ENCODE data around the gene HSP90AB1.

HSP90AB1 gene

DNA sequence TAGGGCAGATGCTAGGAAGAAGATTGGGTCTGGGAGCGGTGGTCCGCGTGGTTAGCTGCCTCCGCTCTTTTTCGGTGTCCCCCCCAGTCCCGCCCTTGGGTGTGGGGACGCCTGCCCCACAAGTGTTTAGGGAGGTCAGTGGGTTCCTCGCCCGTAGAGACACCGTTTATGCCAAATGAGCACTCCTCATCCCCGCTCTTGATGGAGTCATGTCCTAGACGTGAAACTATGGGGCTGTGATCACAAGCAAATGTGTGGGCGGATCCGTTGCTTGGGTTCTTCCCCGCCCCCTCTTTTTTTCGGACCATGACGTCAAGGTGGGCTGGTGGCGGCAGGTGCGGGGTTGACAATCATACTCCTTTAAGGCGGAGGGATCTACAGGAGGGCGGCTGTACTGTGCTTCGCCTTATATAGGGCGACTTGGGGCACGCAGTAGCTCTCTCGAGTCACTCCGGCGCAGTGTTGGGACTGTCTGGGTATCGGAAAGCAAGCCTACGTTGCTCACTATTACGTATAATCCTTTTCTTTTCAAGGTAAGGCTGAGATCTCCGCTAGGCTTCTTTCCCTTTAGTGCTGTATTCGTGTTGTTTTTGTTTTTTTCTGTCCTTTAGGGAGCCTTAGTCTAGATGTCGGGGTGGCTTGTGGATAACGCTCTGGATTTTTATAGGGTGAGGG is at the start of gene HSP90AB1:
Gene HSP90AB1, plus strand, starts transcription at position 439 of the 675 bp plus-strand sequence. CDS start 1,529 bp downstream, outside the sequence.
- DNase-seq = peak; percentile 99

DNA sequence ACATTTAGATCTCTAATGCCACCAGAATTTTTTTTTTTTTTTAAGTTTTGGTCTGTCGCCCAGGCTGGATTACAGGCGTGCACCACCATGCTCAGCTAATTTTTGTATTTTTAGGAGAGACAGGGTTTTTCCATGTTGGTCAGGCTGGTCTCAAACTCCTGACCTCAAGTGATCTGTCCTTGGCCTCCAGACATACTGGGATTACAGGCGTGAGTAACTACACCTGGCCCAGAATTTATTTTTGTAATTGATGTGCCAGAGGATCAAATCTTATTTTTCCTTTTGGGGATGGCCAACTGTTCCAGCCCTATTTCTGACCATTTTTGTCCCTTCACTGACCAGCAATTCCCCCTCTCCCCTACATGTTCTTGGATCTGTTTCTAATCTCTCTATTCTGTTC is 48.2 kb upstream of the HSP90AB1 start:
- no peak for DNase-seq

DNA sequence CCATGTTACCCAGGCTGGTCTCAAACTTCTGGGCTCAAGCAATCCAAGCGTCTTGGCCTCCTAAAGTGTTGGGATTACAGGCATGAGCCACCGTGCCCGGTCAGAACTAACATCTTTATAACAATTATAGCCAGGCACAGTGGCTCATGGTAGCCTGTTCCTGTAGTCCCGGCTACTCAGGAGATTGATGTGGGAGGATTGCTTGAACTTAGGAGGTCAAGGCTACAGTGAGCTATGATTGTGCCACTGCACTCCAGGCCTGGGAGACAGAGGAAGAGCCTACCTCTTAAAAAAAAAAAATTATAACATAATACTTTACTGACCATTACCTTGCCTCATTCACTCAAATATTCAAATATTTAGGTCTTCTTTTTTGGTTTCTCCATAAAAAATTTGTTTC is 47.0 kb upstream of the HSP90AB1 start:
- no peak for DNase-seq

DNA sequence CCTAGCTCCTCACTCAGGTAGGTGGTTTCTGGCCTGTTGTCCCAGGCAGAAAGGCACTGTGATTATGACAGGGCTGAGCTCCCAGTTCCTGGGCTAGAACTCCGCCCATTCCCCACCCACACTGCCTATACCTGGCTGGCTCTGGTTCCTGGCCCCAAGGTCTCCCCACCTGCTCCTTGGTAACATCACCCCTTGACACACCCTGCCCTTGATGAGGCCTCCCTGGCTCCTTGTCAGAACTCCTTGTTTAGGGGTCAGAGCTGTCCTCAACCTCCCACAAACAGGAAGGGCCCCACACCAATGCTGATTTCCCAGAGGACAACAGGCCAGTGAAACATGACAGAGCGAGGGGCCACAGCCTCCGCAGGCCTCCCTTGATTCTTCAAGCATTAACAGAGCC is 45.7 kb upstream of the HSP90AB1 start:
- DNase-seq = no peak

DNA sequence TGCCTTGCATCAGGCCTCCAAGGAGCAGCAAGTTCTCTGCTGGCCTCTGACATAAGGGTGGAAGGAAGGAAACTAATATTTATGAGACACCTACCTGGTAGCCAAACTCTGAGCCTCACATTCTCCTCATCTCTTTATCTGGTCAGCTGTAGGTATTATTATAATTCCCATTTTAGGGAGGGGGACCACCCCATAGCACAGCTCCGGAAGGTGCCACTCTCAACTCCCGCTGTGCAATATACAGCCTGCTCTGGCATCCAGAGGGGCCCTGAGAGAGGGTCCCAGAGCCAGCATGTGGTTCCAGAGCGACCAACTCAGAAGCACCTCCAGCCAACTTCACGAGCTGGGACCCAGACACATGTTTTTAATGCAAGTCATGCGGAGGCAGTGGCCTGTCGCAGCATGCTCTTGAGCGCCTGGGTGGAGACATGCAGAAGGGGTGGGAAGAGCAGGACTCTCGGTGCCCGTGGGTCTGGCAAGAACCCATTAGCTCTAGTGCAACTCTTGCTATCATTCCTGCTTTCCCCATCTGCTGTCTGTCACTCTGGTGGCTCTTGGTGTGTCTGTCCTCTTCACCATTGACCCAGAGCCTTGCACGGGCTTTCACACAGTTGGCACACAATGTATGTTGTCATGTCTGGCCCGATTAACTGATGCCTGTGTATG is 45.1 kb upstream of the HSP90AB1 start:
- no peak for DNase-seq

DNA sequence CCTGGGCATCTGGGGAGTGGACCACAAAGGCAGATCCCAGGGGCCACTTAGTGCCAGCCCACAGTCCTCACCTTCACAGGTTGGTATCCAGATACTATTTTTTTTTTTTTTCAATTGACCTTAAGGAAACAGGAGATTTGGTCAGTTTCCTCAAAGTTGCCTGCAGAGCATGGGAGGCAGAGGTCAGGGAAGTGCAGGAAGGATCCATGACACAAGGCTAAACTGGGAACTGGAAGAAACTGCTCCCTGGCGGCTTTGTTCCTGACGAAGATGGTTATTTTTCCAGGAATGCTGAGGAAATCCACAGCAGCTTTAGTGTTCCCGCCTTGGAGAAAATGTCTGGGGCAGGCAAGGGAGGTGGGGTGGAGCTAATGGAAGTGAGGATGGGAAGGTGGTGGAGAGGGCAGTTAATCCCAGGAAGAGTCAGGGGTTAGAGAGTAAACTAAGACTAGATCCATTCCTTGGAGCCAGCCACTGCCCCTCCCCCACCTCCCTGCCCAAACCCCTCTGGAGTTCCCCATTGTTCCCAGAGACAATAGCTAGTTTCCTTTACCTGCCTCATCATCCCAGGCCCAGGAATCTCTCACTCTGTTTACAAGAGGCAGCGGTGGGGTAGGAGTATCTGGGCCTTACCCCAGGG is 44.4 kb upstream of the HSP90AB1 start:
- no peak for DNase-seq

DNA sequence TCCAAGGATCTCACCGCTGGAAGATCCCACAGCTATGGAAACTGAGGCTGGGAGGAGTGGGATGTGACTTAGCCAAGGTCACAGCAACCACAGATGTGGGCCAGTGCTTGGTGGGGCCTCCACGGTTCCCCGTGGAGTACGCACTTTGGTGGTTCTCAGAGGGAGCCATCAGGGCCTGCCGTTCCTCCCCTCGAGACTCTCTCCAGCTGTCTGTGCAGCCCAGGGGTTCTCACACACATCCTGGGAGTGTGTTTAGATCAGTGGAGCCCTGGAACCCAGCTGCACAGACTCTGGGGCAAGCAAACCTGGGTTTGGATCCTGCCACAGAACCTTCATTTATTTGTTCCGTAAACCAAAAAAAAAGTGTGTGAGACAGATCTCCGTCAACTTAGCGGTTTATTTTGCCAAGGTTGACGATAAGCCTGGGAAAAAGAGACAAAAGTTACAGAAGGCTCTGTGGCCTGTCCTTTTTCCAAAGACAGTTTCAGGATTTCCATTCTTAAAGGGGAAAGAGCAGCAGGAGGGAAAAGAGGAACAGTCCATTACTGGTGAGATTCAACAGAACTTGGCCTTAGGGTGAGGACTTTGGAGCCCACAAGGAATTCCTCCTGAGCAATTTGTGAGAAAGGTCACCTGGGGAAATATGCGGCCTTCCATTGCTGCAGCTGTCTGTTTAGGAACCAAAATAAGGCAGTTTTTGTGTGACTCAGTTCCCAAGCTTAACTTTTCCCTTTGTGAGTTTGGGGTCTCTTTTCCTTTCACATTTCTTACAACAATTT is 43.7 kb upstream of the HSP90AB1 start:
- DNase-seq = no peak

DNA sequence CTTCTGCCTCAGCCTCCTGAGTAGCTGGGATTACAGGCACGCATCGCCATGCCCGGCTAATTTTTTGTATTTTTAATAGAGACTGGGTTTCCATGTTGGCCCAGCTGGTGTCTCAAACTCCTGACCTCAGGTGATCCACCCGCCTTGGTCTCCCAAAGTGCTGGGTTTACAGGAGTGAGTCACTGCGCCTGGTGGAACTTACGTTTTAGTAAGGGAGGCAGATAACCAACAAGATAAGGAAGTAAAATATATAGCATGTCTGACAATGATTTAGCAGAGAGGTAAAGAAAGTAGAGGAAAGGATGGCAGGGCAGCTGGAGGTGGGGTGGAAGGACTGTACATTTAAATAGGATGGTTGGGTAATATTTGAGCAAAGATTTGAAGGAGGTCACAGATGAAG is 42.9 kb upstream of the HSP90AB1 start:
- no peak for DNase-seq

DNA sequence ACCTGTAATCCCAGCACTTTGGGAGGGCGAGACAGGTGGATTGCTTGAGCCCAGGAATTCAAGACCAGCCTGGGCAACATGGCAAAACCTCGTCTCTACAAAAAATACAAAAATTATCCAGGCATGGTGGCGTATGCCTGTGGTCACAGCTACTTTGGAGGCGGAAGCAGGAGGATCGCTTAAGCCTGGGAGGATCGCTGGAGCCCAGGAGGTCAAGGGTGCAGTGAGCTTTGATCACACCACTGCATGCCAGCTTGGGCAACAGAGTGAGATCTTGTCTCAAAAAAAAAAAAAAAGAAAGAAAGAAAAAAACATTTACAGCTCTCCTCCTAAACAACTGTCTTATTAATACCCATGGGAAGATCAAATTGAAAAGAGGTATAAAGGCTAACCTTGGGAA is 38.9 kb upstream of the HSP90AB1 start:
- no peak for DNase-seq

DNA sequence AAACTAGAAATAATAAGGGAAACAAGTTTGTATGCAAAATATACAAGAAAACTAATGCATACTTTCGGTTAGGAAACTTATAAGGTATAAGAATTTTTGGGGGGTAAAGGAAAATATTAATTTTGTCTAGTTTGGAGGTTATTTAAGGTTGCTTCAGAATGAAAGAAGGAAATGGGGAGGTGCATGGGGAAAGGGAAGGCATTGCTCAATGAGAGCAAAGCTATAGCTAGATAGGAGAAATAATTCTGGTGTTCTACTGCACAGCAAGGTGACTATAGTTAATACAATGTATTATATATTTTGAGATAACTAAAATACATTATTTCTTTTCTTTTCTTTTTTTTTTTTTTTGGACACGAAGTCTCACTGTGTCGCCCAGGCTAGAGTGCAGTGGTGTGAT is 35.6 kb upstream of the HSP90AB1 start:
- no peak for DNase-seq

DNA sequence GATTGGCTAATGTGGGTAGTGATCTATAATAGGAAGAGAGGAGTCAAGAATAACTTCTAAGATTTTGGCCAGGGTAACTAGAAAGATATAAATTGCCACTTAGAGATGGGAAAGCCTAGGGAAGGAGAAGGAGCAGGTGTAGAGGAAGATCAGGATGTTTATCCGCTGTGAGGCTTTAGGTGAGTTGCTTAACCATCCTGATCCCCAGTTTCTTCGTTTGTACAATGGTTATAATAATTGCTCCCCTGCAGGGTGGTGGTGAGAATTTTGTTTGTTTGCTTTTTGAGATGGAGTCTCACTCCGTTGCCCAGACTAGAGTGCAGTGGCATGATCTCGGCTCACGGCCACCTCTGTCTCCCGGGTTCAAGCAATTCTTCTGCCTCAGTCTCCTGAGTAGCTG is 32.6 kb upstream of the HSP90AB1 start:
- DNase-seq = no peak

DNA sequence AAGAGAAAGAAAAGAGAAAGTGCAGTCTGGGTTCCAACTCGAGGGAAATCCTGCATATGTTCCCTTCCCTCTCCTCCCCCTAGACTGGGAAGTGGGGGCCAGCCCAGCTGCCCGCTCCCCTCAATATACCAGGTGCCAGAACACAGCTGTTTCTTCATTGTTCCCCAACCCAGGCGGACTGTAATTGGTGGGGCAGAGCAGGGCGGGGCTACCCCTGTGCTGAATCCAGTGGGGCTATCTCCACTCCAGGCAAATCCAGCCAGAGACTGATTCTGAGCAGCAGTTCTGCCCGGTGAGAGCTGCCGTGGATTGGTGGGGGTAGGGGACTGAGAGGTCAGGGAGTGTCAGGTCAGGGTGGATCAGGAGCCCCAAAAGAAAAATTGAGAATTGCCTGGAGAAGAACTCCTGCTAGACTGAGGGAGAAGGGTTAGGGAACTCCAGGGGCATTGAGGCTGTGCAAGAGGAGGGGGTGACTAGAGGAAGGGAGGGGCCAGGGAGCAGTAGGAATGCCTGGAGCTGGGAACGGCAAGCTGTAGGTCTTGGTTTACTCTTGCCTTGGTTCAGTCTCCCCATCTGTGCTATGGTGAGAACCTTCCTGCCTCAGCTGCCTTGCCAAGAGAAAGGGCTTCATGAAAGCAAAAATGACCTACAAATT is 30.1 kb upstream of the HSP90AB1 start, which contains the start of gene MYMX:
Gene MYMX, plus strand, starts transcription at position 250 of the 655 bp plus-strand sequence. CDS start 546 bp downstream, outside the sequence.
- no peak for DNase-seq

DNA sequence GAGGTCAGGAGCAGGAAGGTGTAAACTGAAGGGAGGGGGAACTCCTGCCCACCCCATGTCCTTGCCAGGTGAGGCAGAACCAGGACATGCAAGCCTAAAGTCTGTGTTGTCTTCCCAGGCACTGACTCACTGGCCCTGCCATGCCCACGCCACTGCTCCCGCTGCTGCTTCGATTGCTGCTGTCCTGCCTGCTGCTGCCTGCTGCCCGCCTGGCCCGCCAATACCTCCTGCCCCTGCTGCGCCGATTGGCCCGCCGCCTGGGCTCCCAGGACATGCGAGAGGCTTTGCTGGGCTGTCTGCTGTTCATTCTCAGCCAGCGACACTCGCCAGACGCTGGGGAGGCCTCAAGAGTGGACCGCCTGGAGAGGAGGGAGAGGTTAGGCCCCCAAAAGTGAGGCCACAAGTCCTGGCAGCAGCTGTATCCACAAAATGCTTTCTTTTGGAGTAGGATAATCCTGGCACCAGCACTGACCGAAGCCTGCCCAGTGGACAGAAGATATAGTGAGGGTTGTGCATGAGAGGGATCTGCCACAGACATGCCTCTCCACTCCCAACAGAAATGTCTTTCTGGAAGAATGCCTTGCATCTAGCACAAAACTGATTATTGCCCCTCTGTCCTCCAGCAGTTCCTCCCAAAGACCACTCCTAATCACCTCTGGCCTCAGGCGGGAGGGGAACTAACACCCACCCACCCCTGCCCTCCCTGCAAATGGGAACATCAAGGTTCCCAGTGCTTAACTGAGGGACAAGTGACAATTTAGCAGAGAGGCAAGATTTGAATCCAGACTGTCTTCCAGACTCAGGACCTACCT is 29.4 kb upstream of the HSP90AB1 start:
- no peak for DNase-seq

DNA sequence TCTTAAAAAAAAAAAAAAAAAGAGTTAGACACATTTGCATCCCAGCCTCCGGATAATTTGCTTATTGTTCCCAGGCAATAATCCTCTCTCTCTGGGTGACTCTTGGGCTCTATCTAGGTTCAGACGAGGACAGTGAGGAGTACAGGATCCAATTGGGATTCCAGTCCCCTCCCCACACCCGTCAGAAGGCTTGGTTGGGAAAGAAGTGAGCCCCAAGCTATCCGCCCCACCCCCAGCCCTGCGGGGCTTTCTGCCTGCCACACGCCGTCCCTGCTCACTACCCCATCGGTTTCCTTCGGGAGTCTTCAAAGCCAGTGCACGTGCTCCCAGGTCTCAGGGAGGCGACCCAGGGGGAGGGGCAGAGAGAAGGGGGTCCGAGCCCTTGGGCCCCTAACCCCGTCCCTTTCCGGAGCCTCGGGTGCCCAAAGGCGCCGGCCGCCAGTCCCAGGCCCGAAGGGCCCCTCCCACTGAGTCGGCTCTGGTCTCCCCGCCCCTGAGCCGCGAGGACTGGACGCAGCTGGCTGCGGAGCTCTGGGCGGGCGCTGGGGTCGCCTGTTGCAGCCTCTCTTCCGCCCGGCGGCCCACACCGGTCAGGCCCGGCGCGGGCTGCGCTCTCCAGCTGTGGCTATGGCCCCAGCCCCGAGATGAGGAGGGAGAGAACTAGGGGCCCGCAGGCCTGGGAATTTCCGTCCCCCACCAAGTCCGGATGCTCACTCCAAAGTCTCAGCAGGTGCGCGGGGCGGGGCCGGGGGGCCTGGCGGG is 27.7 kb upstream of the HSP90AB1 start:
- DNase-seq = peak; percentile 34

DNA sequence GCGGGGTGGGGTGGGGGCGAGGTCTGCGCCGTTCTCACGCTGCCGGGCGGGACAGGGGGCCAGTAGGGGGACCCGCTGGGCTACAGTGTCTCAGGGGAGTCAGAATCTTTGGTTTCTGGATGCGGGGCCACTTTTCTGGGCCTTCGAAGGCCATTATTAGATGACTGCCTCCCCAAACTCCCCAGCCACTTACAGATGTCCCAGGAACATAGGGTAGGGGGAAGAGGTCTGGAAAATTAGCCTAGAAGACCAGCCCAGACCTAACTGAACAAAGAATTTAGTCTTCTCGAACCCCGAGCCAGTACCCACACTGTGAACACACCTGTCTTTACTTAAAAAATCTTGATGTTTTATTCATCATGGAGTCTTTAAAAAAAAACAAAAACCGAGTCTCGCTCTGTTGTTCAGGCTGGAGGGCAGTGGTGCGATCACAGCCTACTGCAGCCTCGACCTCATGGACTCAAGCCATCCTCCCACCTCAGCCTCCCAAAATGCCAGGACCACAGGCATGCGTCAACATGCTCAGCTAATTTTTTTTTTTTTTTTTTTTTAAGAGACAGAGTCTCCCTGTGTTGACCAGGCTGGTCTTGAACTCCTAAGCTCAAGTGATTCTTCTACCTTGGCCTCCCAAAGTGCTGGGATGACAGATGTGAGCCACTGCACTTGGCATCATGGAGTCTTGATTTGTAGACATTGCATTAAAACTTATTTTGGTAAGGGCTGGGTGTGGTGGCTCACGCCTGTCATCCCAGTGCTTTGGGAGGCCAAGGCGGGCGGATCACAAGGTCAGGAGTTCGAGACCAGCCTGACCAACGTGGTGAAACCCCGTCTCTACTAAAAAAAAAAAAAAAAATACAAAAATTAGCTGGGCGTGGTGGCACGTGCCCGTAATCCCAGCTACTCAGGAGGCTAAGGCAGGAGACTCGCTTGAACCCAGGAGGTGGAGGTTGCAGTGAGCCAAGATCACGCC is 26.8 kb upstream of the HSP90AB1 start:
- no peak for DNase-seq

DNA sequence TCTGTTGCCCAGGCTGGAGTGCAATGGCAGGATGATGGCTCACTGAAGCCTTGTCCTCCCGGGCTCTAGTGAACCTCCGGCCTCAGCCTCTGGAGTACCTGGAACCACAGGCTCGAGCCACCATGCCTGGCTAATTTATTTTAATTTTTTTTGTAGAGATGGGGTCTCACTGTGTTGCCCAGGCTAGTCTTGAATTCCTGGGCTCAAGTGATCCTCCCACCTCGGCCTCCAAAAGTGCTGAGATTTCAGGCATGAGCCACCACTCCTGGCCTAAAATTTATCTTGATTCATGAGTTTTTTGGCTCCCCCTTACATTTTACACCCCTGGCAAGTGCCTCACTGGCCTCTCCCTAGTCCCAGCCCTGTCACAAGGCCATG is 26.0 kb upstream of the HSP90AB1 start:
- DNase-seq = no peak

DNA sequence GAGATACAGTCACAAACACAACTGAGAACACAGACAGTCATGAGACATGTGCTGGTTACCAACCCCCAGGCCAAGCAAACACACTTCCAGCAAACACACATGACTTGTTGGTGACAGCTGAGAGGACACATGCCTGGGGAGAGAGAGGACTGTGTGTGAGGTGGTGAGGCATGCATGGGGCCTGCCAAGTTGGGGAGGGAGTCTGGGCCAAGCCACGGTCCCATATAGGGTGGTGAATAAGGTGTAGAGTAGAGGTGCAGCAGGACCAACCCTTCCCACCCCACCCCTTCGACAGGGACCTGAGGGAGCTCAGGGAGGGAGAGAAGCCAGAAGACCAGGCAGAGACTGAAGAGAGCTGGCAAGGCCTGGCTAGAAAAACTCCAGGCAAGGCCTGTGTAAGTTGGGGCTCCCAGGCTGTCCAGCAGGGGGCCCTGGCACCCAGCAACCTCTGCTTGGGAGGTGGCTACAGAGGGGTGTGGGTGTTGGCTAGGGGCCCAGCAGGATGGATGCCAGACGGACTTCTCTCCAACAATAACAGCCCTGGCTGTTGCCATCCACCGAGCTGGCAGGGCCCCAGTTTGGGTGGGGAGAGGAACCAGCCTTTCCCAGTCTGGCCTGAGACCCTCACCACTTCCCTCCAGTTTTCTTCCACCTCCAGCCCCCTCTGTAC is 25.5 kb upstream of the HSP90AB1 start:
- peak; percentile 87 for DNase-seq

DNA sequence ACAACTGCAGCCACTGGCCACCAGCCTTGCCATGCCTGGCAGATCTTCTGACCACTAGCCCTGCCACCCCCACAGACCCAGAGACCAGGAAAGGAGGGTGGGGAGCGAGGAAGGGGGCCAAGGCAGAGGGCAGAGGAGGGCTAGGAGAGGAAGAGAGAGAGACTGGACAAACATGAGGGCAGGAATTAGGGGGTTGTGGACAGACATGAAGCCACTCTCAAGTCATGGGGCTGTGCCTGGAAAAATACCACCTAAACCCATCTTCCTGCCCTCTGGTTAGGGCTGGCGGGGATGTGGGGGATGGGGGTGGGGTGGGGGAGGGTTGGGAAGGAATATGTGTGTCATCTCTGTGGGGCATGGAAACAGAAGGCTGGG is 25.0 kb upstream of the HSP90AB1 start:
- no peak for DNase-seq
